ENCODE data around the gene ST3GAL4. TPM values are rescaled to one million over a fixed set of nuclear protein-coding genes. Genes with fewer than 3 reads are reported as not detected.
A peak's percentile ranks its signal among the peaks of the same experiment; 100 is the strongest.

The ST3GAL4 gene
- total and polyA plus RNA-seq, 2 of the 8 experiments (the other 6 are each of a cell fraction or from before 2014, with no cell fraction given), result 15.6 to 20.0 TPM

DNA sequence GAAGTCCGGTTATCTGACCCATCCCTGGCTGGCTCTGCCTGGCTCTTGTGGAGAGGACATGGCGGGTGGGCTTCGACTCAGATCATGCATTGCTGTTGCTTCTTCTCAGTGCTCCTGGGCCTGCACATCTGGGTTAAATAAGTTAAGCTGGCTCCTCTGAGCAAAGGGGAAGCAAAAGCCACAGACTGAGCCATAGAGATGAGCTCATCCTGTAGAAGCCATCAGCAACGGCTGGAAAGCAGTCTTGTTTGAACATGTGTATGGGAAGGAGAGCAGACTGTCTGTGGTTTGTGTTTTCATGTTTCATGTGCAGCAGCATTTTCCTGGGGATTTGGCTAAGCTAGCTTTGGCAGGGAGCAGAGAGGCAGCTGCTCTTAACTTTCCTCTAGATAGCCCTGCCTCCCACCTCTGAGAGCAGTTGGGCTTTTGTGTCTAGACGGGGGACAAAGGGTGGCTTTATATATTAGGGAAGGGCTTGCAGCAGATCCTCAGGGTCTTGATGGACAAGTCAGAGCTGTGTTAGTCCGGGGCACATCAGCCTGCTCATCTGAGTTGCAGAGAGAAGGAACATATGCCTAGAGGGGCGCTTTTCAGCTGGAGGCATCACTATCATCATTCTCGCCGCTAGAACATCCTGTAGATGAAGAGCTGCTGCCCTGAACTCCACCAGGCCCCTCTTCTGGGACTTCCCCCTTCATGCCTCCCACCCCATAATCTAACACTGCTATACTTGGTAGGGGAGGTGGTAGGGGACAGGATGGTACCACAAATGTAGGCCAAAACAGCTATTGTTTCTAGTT, 36.7 kb upstream of the ST3GAL4 start:
- no peak overlapping the region for H3K4me3 ChIP-seq (ENCODE audit: extremely low read depth in 1 of 4, insufficient read depth in 2 of 4, low read depth in 3 of 4, low read length in 4 of 4)
- TF ChIP-seq POLR2A (IDR thresholded peaks at IDR 0.05; ENCODE audit: control extremely low read depth in 1 of 2, low read depth in 2 of 2, low read length in 2 of 2) (no peak), BCL11A (IDR thresholded peaks at IDR 0.05; ENCODE audit: low read depth in 2 of 2, low read length in 2 of 2) (no peak), KDM1A (IDR thresholded peaks at IDR 0.05; ENCODE audit: borderline replicate concordance, low read length) (no peak)
- 87% methylated on average over 9 of the region's 9 CpGs; no CpG with 5 or more reads in 1 of the 2 experiments for WGBS, 2 experiments (ENCODE audit: extremely low coverage in 1 of 2, insufficient coverage in 1 of 2, insufficient read length in 1 of 2, insufficient replicate concordance in 2 of 2, low coverage in 1 of 2, low lambda C conversion rate in 2 of 2, missing lambda C conversion rate in 1 of 2)
- CTCF ChIA-PET (ENCODE audit: partially characterized antibody), result interaction anchor here (0.6 to 2.8 kb wide), 7 partner anchors 8 to 165 kb away, joined by 3 to 20 read pairs (median 4); no protein-coding TSS in a partner anchor
- no peak overlapping the region for H3K18ac ChIP-seq (ENCODE audit: extremely low read depth, low read length)
- H3K79me2 ChIP-seq (ENCODE audit: control insufficient read depth in 1 of 2, insufficient read depth in 2 of 2, low read length in 2 of 2), result no peaks in the 10 kb centered on the region
- H2BK5ac ChIP-seq (ENCODE audit: low read depth, low read length), result no peak overlapping the region
- H2AFZ ChIP-seq (ENCODE audit: low read length), result no peak overlapping the region
- FAIRE-seq (no peak), DNase-seq (ENCODE audit: low read depth in 1 of 2, low spot score in 2 of 2) (no peak)
- H3K27me3 ChIP-seq (replicated peaks in 1 of 4; ENCODE audit: control insufficient read depth in 3 of 4, extremely low read depth in 1 of 4, insufficient read depth in 3 of 4, low read length in 3 of 4), result no peaks in the 10 kb centered on the region
- POLR2A ChIA-PET (ENCODE audit: partially characterized antibody), result interaction anchor here (0.8 to 1.4 kb wide), 3 partner anchors 11 to 35 kb away, joined by 3 to 7 read pairs (median 3); partner anchors contain the start of gene DCPS
- H3K56ac ChIP-seq (replicated peaks; ENCODE audit: insufficient read length, low read depth, low read length), result no peak overlapping the region
- H3K4me1 ChIP-seq (replicated peaks in 1 of 4; ENCODE audit: control insufficient read depth in 3 of 4, insufficient read depth in 4 of 4, low read length in 3 of 4), result no peaks in the 10 kb centered on the region; a peak in 1 of 7 replicates
- no peak overlapping the region for H2BK120ac ChIP-seq (replicated peaks; ENCODE audit: low read depth, low read length)
- H3K9ac ChIP-seq (replicated peaks in 1 of 4; ENCODE audit: extremely low read depth in 1 of 4, low read depth in 3 of 4, low read length in 3 of 4), result no peak overlapping the region
- no peak overlapping the region for H4K91ac ChIP-seq (replicated peaks; ENCODE audit: insufficient read length, low read length)
- no peaks in the 10 kb centered on the region for H4K20me1 ChIP-seq (replicated peaks in 1 of 2; ENCODE audit: control insufficient read depth in 1 of 2, insufficient read depth in 2 of 2, low read length in 2 of 2)
- H2AK5ac ChIP-seq (ENCODE audit: low read depth, low read length), result no peak overlapping the region
- no peak overlapping the region for H3K4me2 ChIP-seq (ENCODE audit: insufficient read depth in 1 of 2, low read depth in 2 of 2, low read length in 2 of 2)
- peaks cover 0 to 4% (median 0%) of the 10 kb centered on the region in 4 experiments; a peak in 1 of 8 replicates for H3K36me3 ChIP-seq (ENCODE audit: control insufficient read depth in 2 of 4, insufficient read depth in 4 of 4, low read length in 3 of 4)
- H4K8ac ChIP-seq (ENCODE audit: extremely low read depth, insufficient read depth, low read length), result 0 out of 2 replicates have a peak overlapping the region, but pooled peaks have one; percentile 20
- no peak overlapping the region for H3K27ac ChIP-seq (ENCODE audit: low read depth, low read length)
- no peak overlapping the region for H3K4ac ChIP-seq (replicated peaks; ENCODE audit: insufficient read length, low read depth, low read length)
- no peak overlapping the region for H2BK20ac ChIP-seq (ENCODE audit: low read length)
- H3K9me3 ChIP-seq (ENCODE audit: insufficient read depth in 2 of 2, low read depth in 1 of 2, low read length in 1 of 2), result no peaks in the 10 kb centered on the region
- no peak overlapping the region for H2BK12ac ChIP-seq (ENCODE audit: low read depth, low read length)
- H3K14ac ChIP-seq (ENCODE audit: insufficient read length), result no peak overlapping the region
- H3K79me1 ChIP-seq (ENCODE audit: low read depth, low read length), result peaks cover 2% of the 10 kb centered on the region; the same call in 1 of the 2 replicates
- no peaks in the 10 kb centered on the region for H3K23me2 ChIP-seq (ENCODE audit: low read depth, low read length)
- H2BK15ac ChIP-seq (ENCODE audit: low read length), result no peak overlapping the region
- no peak overlapping the region for H4K5ac ChIP-seq (ENCODE audit: insufficient read length, low read depth, low read length)
- H3K23ac ChIP-seq (ENCODE audit: insufficient read length), result no peak overlapping the region
